ENCODE measurements around the gene BARX2. TPM values are rescaled to one million over a fixed set of nuclear protein-coding genes. Genes with fewer than 3 reads are reported as not detected.

Gene BARX2
- total RNA-seq, 1 experiment from 2014 or later = not detected

Other genes with a start within 250 kb of the BARX2 start
- gene ARHGAP32, start 183.5 kb upstream of the BARX2 start, total RNA-seq (2014; rRNA removed; shearing (Covaris generic); ENCODE audit: low replicate concordance) = 2.8 and 3.8 TPM in 2 replicates